OCI-M1 (cell line): Measurements from ENCODE around the gene DDR1.
A peak's percentile ranks its signal among the peaks of the same experiment; 100 is the strongest.
"Not testable (repeated sequence)": the region's sequence is repeated elsewhere in the genome, so short reads cannot be mapped to it uniquely, and the experiment has no call there.

Experiments used
- DNase-seq: peaks from one replicate; lab custom pipeline; 2025; lab: John Stamatoyannopoulos, UW

Gene DDR1

GRCh38 chr6:30854285-30855040 is 29.9 kb upstream of the DDR1 start:
- DNase-seq, result no peak

GRCh38 chr6:30855429-30856075 is 28.8 kb upstream of the DDR1 start:
- DNase-seq, result no peak

- DNase-seq, result no peak
Measured at GRCh38 chr6:30857112-30857511, 27.2 kb upstream of the DDR1 start.

- DNase-seq, result no peak
Measured at GRCh38 chr6:30857549-30857948, 26.8 kb upstream of the DDR1 start.

GRCh38 chr6:30859726-30860125 is 24.6 kb upstream of the DDR1 start:
- not testable (repeated sequence) for DNase-seq

GRCh38 chr6:30861257-30862048 is 22.9 kb upstream of the DDR1 start:
- no peak for DNase-seq

GRCh38 chr6:30862156-30862875 is 22.0 kb upstream of the DDR1 start:
- DNase-seq, result no peak

- no peak for DNase-seq
Measured at GRCh38 chr6:30864325-30864724, 20.0 kb upstream of the DDR1 start.

GRCh38 chr6:30869241-30869749 is 15.0 kb upstream of the DDR1 start:
- DNase-seq, result not testable (repeated sequence)

GRCh38 chr6:30870546-30870945 is 13.8 kb upstream of the DDR1 start:
- DNase-seq, result no peak

- no peak for DNase-seq
Measured at GRCh38 chr6:30871592-30872183, 12.6 kb upstream of the DDR1 start.

- DNase-seq, result no peak
Measured at GRCh38 chr6:30873137-30873640, 11.1 kb upstream of the DDR1 start.

- DNase-seq, result not testable (repeated sequence)
Measured at GRCh38 chr6:30873795-30874194, 10.5 kb upstream of the DDR1 start.

GRCh38 chr6:30875244-30876038 is 8.9 kb upstream of the DDR1 start:
- DNase-seq, result no peak

GRCh38 chr6:30876039-30876730 is 8.1 kb upstream of the DDR1 start:
- no peak for DNase-seq

GRCh38 chr6:30877419-30878262 is 6.7 kb upstream of the DDR1 start:
- DNase-seq, result peak; percentile 97

GRCh38 chr6:30879684-30880427 is 4.5 kb upstream of the DDR1 start:
- DNase-seq, result no peak

GRCh38 chr6:30880698-30881252 is 3.5 kb upstream of the DDR1 start:
- no peak for DNase-seq
